ENCODE results near the gene SLC22A9.
"Not testable (repeated sequence)": the region's sequence is repeated elsewhere in the genome, so short reads cannot be mapped to it uniquely, and the experiment has no call there.

The SLC22A9 gene

DNA sequence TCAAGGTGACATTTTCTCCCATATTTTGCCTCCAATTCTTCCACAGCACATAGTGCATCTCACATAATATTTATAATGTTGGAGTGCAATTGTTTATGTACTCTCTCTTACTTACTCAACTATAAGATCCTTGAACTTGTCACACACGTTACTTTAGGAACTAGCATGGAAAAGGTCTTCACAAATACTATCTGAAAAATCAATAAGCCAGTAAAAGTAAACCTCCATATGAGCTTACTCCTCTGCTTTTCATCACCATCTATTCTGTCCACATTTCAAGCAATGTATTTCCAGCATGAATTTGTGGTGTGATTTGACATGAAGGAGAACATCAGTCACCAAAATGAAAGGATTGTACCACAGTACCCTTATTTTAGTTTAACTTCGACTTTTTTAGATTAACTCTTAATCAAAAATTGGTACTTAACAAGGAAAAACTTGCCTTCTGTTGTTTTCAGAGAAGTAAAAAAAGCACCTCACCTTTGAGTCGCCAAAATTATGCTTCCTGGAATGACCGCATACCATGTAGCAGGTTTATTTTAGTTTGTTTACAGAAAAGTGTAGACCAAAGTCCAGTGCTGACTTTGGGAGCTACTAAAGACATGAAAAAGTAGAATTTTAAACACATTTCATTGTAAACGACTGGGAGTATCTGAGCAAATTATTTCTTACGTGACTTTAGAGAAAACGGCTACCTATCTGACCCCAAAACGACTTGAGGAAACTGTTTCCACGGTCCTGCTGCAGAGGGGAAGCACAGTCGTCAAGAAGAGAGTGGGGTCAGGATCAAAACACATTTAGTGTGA lies at the start of gene SLC22A9:
TSS of gene SLC22A9 (plus strand) at position 621 of the 806 bp plus-strand sequence. CDS start 272 bp downstream, outside the sequence.
- H3K36me3 ChIP-seq (ENCODE audit: insufficient read depth, low read length), result no peaks in the 10 kb centered on the region

DNA sequence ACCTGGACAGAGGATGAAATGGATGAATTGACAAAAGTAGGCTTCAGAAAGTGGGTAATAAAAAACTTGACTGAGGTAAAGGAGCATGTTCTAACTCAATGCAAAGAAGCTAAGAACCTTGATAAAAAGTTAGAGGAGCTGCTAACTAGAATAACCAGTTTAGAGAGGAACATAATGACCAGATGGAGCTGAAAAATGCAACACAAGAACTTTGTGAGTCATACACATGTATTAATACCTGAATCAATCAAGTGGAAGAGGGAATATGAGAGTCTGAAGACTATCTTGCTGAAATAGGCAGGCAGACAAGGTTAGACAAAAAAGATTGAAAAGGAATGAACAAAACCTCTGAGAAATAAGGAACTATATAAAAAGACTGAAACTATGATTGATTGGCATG lies 47.9 kb upstream of the SLC22A9 start:
- Histone ChIP-seq H3K4me1 (ENCODE audit: insufficient read depth, low read length) (no peaks in the 10 kb centered on the region), H3K36me3 (ENCODE audit: insufficient read depth, low read length) (no peaks in the 10 kb centered on the region), H3K9me3 (ENCODE audit: control insufficient read depth, insufficient read depth, low read length) (no peaks in the 10 kb centered on the region; the same call in 1 of the 2 replicates), H3K9ac (ENCODE audit: low read depth, low read length) (no peak overlapping the region)

More for the DNA sequence above, at the start of gene SLC22A9:
- Histone ChIP-seq H3K4me1 (ENCODE audit: insufficient read depth, low read length) (no peaks in the 10 kb centered on the region), H3K9ac (ENCODE audit: low read depth, low read length) (no peak within 1 kb of the TSS), H3K9me3 (ENCODE audit: control insufficient read depth, insufficient read depth, low read length) (no peaks in the 10 kb centered on the region)

DNA sequence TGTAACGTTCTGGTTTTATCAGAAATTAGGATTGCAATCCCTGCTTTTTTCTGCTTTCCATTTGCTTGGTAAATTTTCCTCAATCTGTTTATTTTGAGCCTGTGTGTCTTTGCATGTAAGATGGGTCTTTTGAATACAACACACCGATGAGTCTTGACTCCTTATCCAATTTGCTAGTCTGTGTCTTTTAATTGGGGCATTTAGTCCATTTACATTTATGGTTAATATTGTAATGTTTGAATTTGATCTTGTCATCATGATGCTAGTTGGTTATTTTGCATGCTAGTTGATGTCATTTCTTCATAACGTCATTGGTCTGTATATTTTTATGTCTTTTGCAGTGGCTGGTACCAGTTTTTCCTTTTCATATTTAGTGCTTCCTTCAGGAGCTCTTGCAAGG lies 34.5 kb upstream of the SLC22A9 start:
- not testable (repeated sequence) for H3K9ac ChIP-seq (ENCODE audit: low read depth, low read length); H3K9me3 ChIP-seq (ENCODE audit: control insufficient read depth, insufficient read depth, low read length)

DNA sequence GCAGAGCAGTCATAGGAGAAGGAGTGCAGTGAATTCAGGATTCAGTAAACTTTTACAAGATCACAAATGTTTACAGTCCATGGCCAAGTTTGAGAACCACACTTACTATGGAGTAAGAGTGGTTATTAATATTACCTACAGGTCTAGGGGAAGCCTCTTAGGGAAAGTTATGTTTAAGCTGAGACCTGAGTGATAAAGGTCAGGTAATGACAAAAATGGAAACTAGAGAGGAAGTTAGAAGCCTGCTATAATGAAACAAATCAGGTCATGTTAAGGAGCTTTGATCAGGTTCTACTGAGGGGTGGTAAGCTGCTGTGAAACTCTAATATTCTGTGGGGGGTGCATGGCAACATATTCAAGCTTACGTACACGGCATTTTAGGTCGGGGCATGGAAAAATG lies 32.5 kb upstream of the SLC22A9 start:
- no peaks in the 10 kb centered on the region for H3K36me3 ChIP-seq (ENCODE audit: insufficient read depth, low read length)
- H3K9me3 ChIP-seq (ENCODE audit: control insufficient read depth, insufficient read depth, low read length), result no peaks in the 10 kb centered on the region
- no peak overlapping the region for H3K9ac ChIP-seq (ENCODE audit: low read depth, low read length)
- H3K4me1 ChIP-seq (ENCODE audit: insufficient read depth, low read length), result no peaks in the 10 kb centered on the region

More for the DNA sequence above, 34.5 kb upstream of the SLC22A9 start:
- H3K36me3 ChIP-seq (ENCODE audit: insufficient read depth, low read length); H3K4me1 ChIP-seq (ENCODE audit: insufficient read depth, low read length): not testable (repeated sequence)

- Histone ChIP-seq H3K9me3 (ENCODE audit: control insufficient read depth, insufficient read depth, low read length) (no peaks in the 10 kb centered on the region), H3K9ac (ENCODE audit: low read depth, low read length) (no peak overlapping the region), H3K4me1 (ENCODE audit: insufficient read depth, low read length) (no peaks in the 10 kb centered on the region), H3K36me3 (ENCODE audit: insufficient read depth, low read length) (no peaks in the 10 kb centered on the region)
These were observed 26.5 kb upstream of the SLC22A9 start for GRCh38 chr11:63343130-63343529.

GRCh38 chr11:63352144-63352543 lies 17.4 kb upstream of the SLC22A9 start:
- no peaks in the 10 kb centered on the region for H3K9me3 ChIP-seq (ENCODE audit: control insufficient read depth, insufficient read depth, low read length)

DNA sequence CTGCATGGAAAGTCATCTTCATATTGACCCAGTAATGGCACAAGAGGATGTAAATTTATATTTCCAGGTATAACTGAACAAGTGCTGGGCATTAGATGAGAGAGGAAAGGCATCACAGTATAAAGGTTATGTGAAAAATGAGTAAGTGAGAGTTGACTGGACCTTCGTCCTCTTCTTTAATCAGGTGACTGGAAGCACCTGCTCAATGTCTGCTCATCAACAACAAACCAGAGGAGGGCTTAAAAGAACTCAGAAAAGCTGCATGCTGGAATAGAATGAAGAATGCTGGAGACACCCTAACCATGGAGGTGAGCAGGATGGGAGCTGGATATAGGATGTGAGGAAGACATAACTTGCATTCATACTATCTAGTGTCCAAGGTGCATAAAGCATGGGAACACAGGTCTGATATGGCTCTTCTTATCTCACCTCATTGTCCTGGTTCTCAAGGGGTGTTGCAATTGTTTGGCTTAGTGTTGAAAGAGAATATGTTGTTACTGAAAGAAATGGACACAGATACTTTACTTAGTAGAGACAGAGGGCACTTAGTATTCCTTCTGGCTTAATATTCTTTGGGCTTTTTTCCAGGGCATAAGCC lies 7.3 kb upstream of the SLC22A9 start:
- H3K36me3 ChIP-seq (ENCODE audit: insufficient read depth, low read length), result no peaks in the 10 kb centered on the region
- H3K9ac ChIP-seq (ENCODE audit: low read depth, low read length), result no peak overlapping the region

More at GRCh38 chr11:63352144-63352543, 17.4 kb upstream of the SLC22A9 start:
- no peaks in the 10 kb centered on the region for H3K4me1 ChIP-seq (ENCODE audit: insufficient read depth, low read length)
- H3K9ac ChIP-seq (ENCODE audit: low read depth, low read length), result no peak overlapping the region
- H3K36me3 ChIP-seq (ENCODE audit: insufficient read depth, low read length), result no peaks in the 10 kb centered on the region

GRCh38 chr11:63369971-63370588 lies 495 bp downstream of the SLC22A9 start:
- Histone ChIP-seq H3K9ac (ENCODE audit: low read depth, low read length) (no peak overlapping the region), H3K9me3 (ENCODE audit: control insufficient read depth, insufficient read depth, low read length) (no peaks in the 10 kb centered on the region), H3K36me3 (ENCODE audit: insufficient read depth, low read length) (no peaks in the 10 kb centered on the region), H3K4me1 (ENCODE audit: insufficient read depth, low read length) (no peaks in the 10 kb centered on the region)

More for the DNA sequence above, 7.3 kb upstream of the SLC22A9 start:
- no peaks in the 10 kb centered on the region for H3K9me3 ChIP-seq (ENCODE audit: control insufficient read depth, insufficient read depth, low read length)
- no peaks in the 10 kb centered on the region for H3K4me1 ChIP-seq (ENCODE audit: insufficient read depth, low read length)

- no peaks in the 10 kb centered on the region for H3K9me3 ChIP-seq (ENCODE audit: control insufficient read depth, insufficient read depth, low read length)
- H3K4me1 ChIP-seq (ENCODE audit: insufficient read depth, low read length), result no peaks in the 10 kb centered on the region
- H3K36me3 ChIP-seq (ENCODE audit: insufficient read depth, low read length), result no peaks in the 10 kb centered on the region
- no peak overlapping the region for H3K9ac ChIP-seq (ENCODE audit: low read depth, low read length)
These were observed 1.8 kb downstream of the SLC22A9 start for GRCh38 chr11:63371396-63371795.

- H3K36me3 ChIP-seq (ENCODE audit: insufficient read depth, low read length), result no peaks in the 10 kb centered on the region
These were observed 5.8 kb downstream of the SLC22A9 start for GRCh38 chr11:63375434-63375833.

DNA sequence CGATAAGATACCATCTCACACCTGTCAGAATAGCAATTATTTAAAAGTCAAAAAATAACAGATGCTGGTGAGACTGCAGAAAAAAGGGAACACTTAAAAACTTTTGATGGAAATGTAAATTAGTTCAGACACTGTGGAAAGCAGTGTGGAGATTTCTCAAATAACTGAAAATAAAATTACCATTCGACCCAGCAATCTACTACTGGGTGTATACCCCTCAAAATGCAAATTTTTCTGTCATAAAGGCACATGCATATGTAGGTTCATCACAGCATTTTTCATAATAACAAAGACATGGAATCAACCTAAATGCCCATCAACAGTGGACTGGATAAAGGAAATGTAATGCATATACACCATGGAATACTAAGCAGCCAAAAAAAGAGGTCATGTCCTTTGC lies 10.5 kb downstream of the SLC22A9 start:
- Histone ChIP-seq H3K4me1 (ENCODE audit: insufficient read depth, low read length) (no peaks in the 10 kb centered on the region), H3K9ac (ENCODE audit: low read depth, low read length) (no peak overlapping the region), H3K36me3 (ENCODE audit: insufficient read depth, low read length) (no peaks in the 10 kb centered on the region), H3K9me3 (ENCODE audit: control insufficient read depth, insufficient read depth, low read length) (no peaks in the 10 kb centered on the region)

More at GRCh38 chr11:63375434-63375833, 5.8 kb downstream of the SLC22A9 start:
- H3K9ac ChIP-seq (ENCODE audit: low read depth, low read length), result no peak overlapping the region
- no peaks in the 10 kb centered on the region for H3K4me1 ChIP-seq (ENCODE audit: insufficient read depth, low read length)
- no peaks in the 10 kb centered on the region for H3K9me3 ChIP-seq (ENCODE audit: control insufficient read depth, insufficient read depth, low read length)

GRCh38 chr11:63395697-63396096 lies 26.1 kb downstream of the SLC22A9 start:
- Histone ChIP-seq H3K36me3 (ENCODE audit: insufficient read depth, low read length) (no peaks in the 10 kb centered on the region), H3K4me1 (ENCODE audit: insufficient read depth, low read length) (no peaks in the 10 kb centered on the region), H3K9me3 (ENCODE audit: control insufficient read depth, insufficient read depth, low read length) (no peaks in the 10 kb centered on the region), H3K9ac (ENCODE audit: low read depth, low read length) (no peak overlapping the region)

- H3K4me1 ChIP-seq (ENCODE audit: insufficient read depth, low read length), result no peaks in the 10 kb centered on the region
- H3K9ac ChIP-seq (ENCODE audit: low read depth, low read length), result no peak overlapping the region
- no peaks in the 10 kb centered on the region for H3K9me3 ChIP-seq (ENCODE audit: control insufficient read depth, insufficient read depth, low read length)
- no peaks in the 10 kb centered on the region for H3K36me3 ChIP-seq (ENCODE audit: insufficient read depth, low read length)
These were observed 34.8 kb downstream of the SLC22A9 start for GRCh38 chr11:63404161-63404935.

- no peaks in the 10 kb centered on the region for H3K4me1 ChIP-seq (ENCODE audit: insufficient read depth, low read length)
- H3K36me3 ChIP-seq (ENCODE audit: insufficient read depth, low read length), result no peaks in the 10 kb centered on the region
- H3K9ac ChIP-seq (ENCODE audit: low read depth, low read length), result no peak overlapping the region
- no peaks in the 10 kb centered on the region for H3K9me3 ChIP-seq (ENCODE audit: control insufficient read depth, insufficient read depth, low read length)
These were observed 35.5 kb downstream of the SLC22A9 start for GRCh38 chr11:63405114-63405513.

Measured in ES-I3 (cell line).